D721Med (cell line): Measurements from ENCODE around the gene GRAP.

Source experiments
- DNase-seq: peaks from one replicate; pipeline ENCODE4 v3.0.0; 2011; ENCODE audit warnings: low spot score; ENCODE audit not compliant: insufficient read length
- FAIRE-seq: peaks from 2 replicates; lab custom pipeline; 2011; peaks lifted over from hg19 to GRCh38; lab: Jason Lieb, UNC
- TF ChIP-seq, protein P1 (sequence below): IDR thresholded peaks from 2 replicates; pipeline ENCODE4 v1.5.1; 2012; ENCODE audit warnings: mild to moderate bottlenecking, control low read depth; ENCODE audit not compliant: insufficient read depth; ENCODE audit errors: missing control alignments

Gene GRAP

DNA sequence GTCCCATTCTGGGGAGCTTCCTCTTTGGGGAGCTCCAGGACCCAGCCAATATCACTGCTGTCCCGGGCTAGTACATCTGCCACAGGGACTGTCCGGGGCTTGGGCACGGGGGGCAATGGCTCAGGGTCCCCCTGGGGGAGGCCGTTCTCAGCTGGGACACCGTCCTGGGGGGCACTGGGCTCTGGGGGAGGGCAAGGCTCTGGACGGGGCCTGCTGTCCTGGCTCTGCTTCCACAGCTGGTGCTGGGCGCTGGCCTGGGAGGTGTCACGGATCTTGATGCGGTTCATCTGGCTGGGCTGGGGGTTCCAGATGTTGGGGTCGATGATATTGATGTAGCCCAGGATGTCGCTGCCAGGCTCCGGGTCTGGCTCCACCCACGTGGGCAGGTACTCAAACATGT lies 68.7 kb downstream of the GRAP start:
- DNase-seq (no peak), FAIRE-seq (no peak)
- TF ChIP-seq, protein P1, sequence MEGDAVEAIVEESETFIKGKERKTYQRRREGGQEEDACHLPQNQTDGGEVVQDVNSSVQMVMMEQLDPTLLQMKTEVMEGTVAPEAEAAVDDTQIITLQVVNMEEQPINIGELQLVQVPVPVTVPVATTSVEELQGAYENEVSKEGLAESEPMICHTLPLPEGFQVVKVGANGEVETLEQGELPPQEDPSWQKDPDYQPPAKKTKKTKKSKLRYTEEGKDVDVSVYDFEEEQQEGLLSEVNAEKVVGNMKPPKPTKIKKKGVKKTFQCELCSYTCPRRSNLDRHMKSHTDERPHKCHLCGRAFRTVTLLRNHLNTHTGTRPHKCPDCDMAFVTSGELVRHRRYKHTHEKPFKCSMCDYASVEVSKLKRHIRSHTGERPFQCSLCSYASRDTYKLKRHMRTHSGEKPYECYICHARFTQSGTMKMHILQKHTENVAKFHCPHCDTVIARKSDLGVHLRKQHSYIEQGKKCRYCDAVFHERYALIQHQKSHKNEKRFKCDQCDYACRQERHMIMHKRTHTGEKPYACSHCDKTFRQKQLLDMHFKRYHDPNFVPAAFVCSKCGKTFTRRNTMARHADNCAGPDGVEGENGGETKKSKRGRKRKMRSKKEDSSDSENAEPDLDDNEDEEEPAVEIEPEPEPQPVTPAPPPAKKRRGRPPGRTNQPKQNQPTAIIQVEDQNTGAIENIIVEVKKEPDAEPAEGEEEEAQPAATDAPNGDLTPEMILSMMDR: no peak

DNA sequence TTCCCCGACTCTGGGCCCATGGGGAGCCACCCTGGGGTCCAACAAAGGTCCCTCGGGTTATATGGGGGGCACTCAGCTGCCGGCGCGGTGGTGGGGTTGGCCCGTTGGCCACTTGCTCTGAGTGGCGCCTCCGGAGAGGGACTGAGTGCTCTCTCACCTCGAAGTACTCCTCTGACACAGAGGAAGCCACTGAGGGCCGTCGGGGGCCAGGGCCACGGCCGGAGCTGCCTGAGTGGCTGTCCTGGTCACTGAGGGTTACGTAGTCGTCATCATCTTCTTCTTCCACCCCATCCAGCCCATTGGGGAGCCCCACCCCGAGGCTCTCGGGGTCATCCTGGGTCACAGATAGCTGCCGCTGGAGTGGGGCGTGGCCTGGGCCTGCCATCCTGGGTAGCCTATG lies 69.1 kb downstream of the GRAP start:
- FAIRE-seq (no peak), DNase-seq (no peak)
- TF ChIP-seq, protein P1: no peak

DNA sequence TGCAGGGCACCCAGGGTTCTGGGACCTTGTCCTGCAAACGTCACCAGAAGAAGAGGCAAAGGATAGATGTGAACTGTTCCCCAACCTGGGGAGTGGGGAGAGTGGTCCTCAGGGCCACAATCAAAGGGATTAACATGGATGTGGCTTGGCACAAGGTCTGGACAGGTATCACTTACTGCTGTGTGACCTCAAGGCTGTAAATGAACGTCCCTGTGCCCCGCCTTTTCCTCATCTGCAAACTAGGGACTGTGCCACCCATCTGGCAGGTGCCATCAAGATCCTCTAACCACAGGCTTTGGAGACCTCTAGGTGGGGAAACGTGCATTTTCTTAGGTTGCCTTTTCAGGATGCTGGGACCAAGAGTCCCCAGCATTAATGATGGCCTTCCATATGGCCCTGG lies 69.7 kb downstream of the GRAP start:
- DNase-seq (no peak), FAIRE-seq (no peak)
- TF ChIP-seq, protein P1: no peak

DNA sequence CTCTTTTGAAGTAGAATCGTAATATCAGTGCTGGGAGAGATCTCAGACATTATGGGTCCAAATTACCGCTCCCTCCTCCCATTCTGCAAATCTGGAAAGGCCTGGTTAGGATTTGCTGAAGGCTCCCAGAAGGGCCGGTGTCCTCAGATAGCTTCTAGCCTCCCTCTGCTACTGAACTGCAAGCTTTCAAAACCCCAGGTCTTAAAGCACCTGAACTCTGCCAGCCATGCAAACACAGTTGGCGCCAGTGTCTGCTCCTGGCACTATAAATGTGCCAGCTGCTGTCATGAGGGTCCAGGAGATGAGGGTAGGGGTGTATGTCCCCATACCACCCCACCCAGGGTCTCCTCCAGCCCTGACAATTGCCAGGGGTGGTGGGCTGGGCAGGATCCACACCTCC lies 70.6 kb downstream of the GRAP start:
- TF ChIP-seq, protein P1: no peak
- DNase-seq (no peak), FAIRE-seq (no peak)

DNA sequence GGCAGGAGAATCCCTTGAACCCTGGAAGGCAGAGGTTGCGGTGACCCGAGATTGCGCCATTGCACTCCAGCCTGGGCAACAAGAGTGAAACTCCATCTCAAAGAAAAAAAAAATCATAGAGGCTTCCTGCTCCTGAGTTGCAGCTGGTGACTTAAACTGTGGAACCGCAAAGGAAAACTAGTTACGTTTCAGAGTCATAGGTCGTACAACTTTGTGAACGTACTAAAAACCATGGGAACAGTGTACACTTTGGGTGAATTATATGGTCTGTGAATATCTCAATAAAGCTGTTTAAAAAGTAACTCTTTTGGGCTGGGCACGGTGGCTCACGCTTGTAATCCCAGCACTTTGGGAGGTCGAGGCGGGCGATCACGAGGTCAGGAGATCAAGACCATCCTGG lies 71.2 kb downstream of the GRAP start:
- FAIRE-seq (no peak), DNase-seq (no peak)
- TF ChIP-seq, protein P1: no peak

DNA sequence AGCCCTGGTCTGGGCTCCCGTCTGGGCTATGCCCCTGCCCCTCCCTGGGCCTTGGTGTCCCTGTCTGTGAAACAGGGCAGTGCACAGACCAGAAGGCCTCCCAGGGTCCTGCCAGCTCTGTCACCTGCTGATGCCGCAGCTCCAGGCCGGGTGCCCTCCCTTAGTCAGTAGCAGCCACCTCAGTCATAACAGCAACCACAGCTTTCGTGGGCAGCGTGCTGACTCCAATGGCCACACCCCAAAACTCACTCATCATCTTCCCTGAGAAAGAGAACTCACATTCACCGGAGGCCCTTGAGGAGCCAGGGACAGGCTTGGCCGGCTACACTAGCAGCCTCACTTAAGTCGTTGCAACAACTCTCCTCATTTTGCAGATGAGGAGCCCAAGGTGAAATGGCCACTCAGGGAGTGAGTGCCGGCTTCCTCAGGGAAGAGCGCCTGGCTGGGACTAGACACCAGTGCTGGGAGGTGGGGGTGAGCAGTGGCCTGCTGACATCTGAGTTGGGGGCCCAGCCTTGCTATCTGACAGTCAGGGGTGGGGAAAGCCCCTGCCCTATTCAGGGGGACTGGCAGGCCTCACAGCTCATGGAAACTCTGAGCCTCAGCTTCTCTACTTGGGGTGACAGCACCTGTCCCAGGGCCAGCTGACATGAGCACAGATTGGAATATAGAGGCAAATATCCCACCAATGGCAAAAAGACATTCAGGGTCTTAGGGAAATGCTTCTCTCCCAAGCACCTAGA lies 72.2 kb downstream of the GRAP start:
- FAIRE-seq: no peak
- no peak for DNase-seq
- TF ChIP-seq, protein P1: no peak

DNA sequence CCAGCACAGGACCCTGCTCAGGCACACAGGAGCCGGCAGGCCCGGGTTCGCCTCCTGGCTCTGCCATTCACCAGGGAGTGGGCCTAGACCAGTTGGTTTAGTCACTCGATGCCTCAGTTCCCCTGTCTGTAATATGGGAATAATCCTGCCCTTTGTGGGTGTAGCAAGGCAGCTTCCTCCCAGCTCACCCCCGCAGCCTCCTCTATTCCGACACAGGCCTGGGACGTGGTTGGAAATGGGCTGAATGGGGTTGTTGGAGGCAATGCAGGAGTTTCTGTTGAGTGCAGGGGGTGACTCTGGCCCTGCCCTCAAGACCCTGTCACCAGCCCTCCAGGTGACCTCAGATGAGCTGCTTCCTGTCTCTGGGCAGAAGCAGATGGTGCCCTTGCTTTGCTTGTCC lies 75.0 kb downstream of the GRAP start:
- TF ChIP-seq, protein P1: no peak
- FAIRE-seq: no peak
- DNase-seq: no peak
